HepG2 (cell line): ENCODE measurements around the gene MAGIX. TPM values are rescaled to one million over a fixed set of nuclear protein-coding genes. Genes with fewer than 3 reads are reported as not detected.

Experiments
- FOXO4 ChIP-seq: sonication (generic); formaldehyde crosslinking; conservative IDR thresholded peaks from 2 replicates; pipeline ENCODE4 v1.8.1; 2023; ENCODE audit warnings: missing genetic modification reagents
- GATA4 ChIP-seq: sonication (generic); IDR thresholded peaks from 2 replicates; pipeline ENCODE4 v1.6.1; 2016; ENCODE audit warnings: antibody characterized with exemption, low read depth, borderline replicate concordance
- IRX3 ChIP-seq: sonication (generic); formaldehyde crosslinking; IDR thresholded peaks from 2 replicates; pipeline ENCODE4 v1.8.1; 2023; ENCODE audit warnings: mild to moderate bottlenecking, low read depth, missing genetic modification reagents, borderline replicate concordance
- MZF1 ChIP-seq: sonication (generic); formaldehyde crosslinking; IDR thresholded peaks from 2 replicates; pipeline ENCODE4 v1.8.1; 2023; ENCODE audit warnings: mild to moderate bottlenecking, missing genetic modification reagents, borderline replicate concordance
- PRDM10 ChIP-seq: sonication (generic); formaldehyde crosslinking; IDR thresholded peaks from 2 replicates; pipeline ENCODE4 v1.4.0; 2020; ENCODE audit warnings: low read depth, missing genetic modification reagents
- ZHX2 ChIP-seq, 2 experiments: sonication (generic) in 1 of 2; formaldehyde crosslinking in 1 of 2; IDR thresholded peaks; 2 replicates each; pipeline versions ENCODE4 v1.6.1 to v1.9.0; 2014 to 2022; ENCODE audit warnings: antibody characterized with exemption in 1 of 2, borderline replicate concordance in 1 of 2, inconsistent platforms in 1 of 2, low read depth in 1 of 2, missing genetic modification reagents in 1 of 2
- ZNF101 ChIP-seq: sonication (generic); formaldehyde crosslinking; IDR thresholded peaks from 2 replicates; pipeline ENCODE4 v1.4.0; 2020; ENCODE audit warnings: mild to moderate bottlenecking, low read depth, missing genetic modification reagents, borderline replicate concordance
- ZNF816 ChIP-seq: sonication (generic); formaldehyde crosslinking; IDR thresholded peaks from 2 replicates; pipeline ENCODE4 v1.8.0; 2022; ENCODE audit warnings: missing genetic modification reagents, mild to moderate bottlenecking, borderline replicate concordance
- polyA plus RNA-seq, 8 experiments: library from polyadenylated mRNA; depleted of rRNA in 3 of 8; stranded (reverse) in 7 of 8; unstranded in 1 of 8; fragments of >200 nt; fragmentation: Illumina TruSeq in 4 of 8; extraction: Trizol in 4 of 8; gene quantifications; 2 replicates each; pipeline versions ENCODE4 v1.2.1 to v1.2.3, GENCODE V29; 2011 to 2016; ENCODE audit warnings: low read depth in 4 of 8, missing spikeins in 1 of 8, mixed read lengths in 1 of 8; ENCODE audit not compliant: insufficient read depth in 1 of 8
- total RNA-seq, 5 experiments: library from RNA; depleted of rRNA; stranded (reverse); fragments of >200 nt; fragmentation: Illumina TruSeq; extraction: Trizol; gene quantifications; 2 replicates each; pipeline ENCODE4 v1.2.3, GENCODE V29; 2016; ENCODE audit warnings: low read depth in 1 of 5
- TF ChIP-seq, protein P1 (sequence below): sonication (generic); formaldehyde crosslinking; IDR thresholded peaks from 2 replicates; pipeline ENCODE4 v1.8.0; 2022; ENCODE audit warnings: mild to moderate bottlenecking, missing genetic modification reagents; ENCODE audit not compliant: insufficient replicate concordance

The MAGIX gene
- total and polyA plus RNA-seq, 2 of the 13 experiments (the other 11 are each of a cell fraction or from before 2014, with no cell fraction given) = 0.63 to 1.2 TPM

GRCh38 chrX:49199906-49200771, 37.6 kb downstream of the MAGIX start, which contains the start of gene SYP (continued):
- peak; percentile 42 for TF ChIP-seq PRDM10 (CRISPR knock-in tag)
- no peak for TF ChIP-seq MZF1
- TF ChIP-seq ZNF816 (CRISPR knock-in tag) = no peak; the same call in 1 of the 2 replicates
- TF ChIP-seq IRX3 (CRISPR knock-in tag) = 0 out of 2 replicates have a peak, but pooled peaks have one; percentile 85
- TF ChIP-seq, protein P1, sequence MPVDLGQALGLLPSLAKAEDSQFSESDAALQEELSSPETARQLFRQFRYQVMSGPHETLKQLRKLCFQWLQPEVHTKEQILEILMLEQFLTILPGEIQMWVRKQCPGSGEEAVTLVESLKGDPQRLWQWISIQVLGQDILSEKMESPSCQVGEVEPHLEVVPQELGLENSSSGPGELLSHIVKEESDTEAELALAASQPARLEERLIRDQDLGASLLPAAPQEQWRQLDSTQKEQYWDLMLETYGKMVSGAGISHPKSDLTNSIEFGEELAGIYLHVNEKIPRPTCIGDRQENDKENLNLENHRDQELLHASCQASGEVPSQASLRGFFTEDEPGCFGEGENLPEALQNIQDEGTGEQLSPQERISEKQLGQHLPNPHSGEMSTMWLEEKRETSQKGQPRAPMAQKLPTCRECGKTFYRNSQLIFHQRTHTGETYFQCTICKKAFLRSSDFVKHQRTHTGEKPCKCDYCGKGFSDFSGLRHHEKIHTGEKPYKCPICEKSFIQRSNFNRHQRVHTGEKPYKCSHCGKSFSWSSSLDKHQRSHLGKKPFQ (CRISPR knock-in tag) = peak; percentile 23
- TF ChIP-seq FOXO4 (CRISPR knock-in tag) = 0 out of 2 replicates have a peak, but pooled peaks have one; percentile 84
- peak; percentile 45; the same call in 1 of the 2 replicates for TF ChIP-seq ZHX2 (IDR thresholded peaks at IDR 0.05; ENCODE audit: low read depth)
- TF ChIP-seq ZHX2 (CRISPR knock-in tag; IDR thresholded peaks at IDR 0.05; ENCODE audit: borderline replicate concordance) = peak; percentile 89; the same call in 1 of the 2 replicates
- no peak; the same call in 1 of the 2 replicates for TF ChIP-seq GATA4
- no peak for TF ChIP-seq ZNF101 (CRISPR knock-in tag)
